Stomach (tissue), 9 donors: ENCODE measurements around the gene GNAO1. TPM values are rescaled to one million over a fixed set of nuclear protein-coding genes. Genes with fewer than 3 reads are reported as not detected.
A peak's percentile ranks its signal among the peaks of the same experiment; 100 is the strongest.

Experiments used
- DNase-seq, 2 donors: peaks; one replicate each; pipeline versions ENCODE4 v3.0.0 to v3.0.0-alpha.2; 2013 to 2019
- H3K27ac ChIP-seq, 5 donors: fragments of 200-600 bp in 4 of 5; sonication (generic) in 4 of 5; one replicate each; pipeline ENCODE4 v1.5.1; 2013 to 2019; ENCODE audit warnings: mild to moderate bottlenecking in 1 of 5, moderate library complexity in 1 of 5
- H3K27me3 ChIP-seq, 3 donors: fragments of 200-600 bp; sonication (generic); one replicate each; pipeline ENCODE4 v1.5.1; 2017 to 2019; ENCODE audit warnings: mixed run types in 1 of 3
- H3K36me3 ChIP-seq, 4 donors: fragments of 200-600 bp; sonication (generic); 1 replicate in 3 of 4; 2 replicates in 1 of 4; pipeline ENCODE4 v1.5.1; 2016 to 2019
- H3K4me1 ChIP-seq, 4 donors: fragments of 200-600 bp; sonication (generic); one replicate each; pipeline ENCODE4 v1.5.1; 2016 to 2019
- H3K4me3 ChIP-seq, 4 donors: fragments of 200-600 bp; sonication (generic) in 3 of 4; one replicate each; pipeline ENCODE4 v1.5.1; 2016 to 2019; ENCODE audit warnings: mild to moderate bottlenecking in 1 of 4
- H3K9me3 ChIP-seq, 4 donors: fragments of 200-600 bp; sonication (generic); one replicate each; pipeline ENCODE4 v1.5.1; 2016 to 2019
- CTCF ChIP-seq, 7 experiments: fragments of 450-650 bp in 4 of 7; fragments of 200-600 bp in 3 of 7; sonication (generic) in 3 of 7; IDR thresholded peaks; one replicate each; pipeline ENCODE4 v1.5.1; 2016 to 2019; ENCODE audit warnings: antibody characterized with exemption in 7 of 7, control low read depth in 2 of 7, mild to moderate bottlenecking in 1 of 7
- EP300 ChIP-seq: sonication (generic); formaldehyde crosslinking; IDR thresholded peaks from one replicate; pipeline ENCODE4 v1.6.1; 2017; ENCODE audit warnings: antibody characterized with exemption
- POLR2A ChIP-seq, 4 donors: fragments of 450-650 bp; IDR thresholded peaks; one replicate each; pipeline ENCODE4 v1.6.1; 2016; ENCODE audit warnings: antibody characterized with exemption in 4 of 4, control low read depth in 2 of 4, mild to moderate bottlenecking in 1 of 4, moderate library complexity in 1 of 4
- POLR2AphosphoS5 ChIP-seq, 3 donors: sonication (generic); formaldehyde crosslinking; IDR thresholded peaks; one replicate each; pipeline ENCODE4 v1.6.1; 2016; ENCODE audit warnings: antibody characterized with exemption in 3 of 3
- WGBS, 5 donors: extraction: QIAGEN DNeasy Blood & Tissue Kit in 3 of 5; methylation state at CpG; one replicate each; pipeline versions ENCODE4 v1.1.5 to v1.1.7; 2013 to 2018; 5-methylcytosine and 5-hydroxymethylcytosine counted together
- intact Hi-C: fragments of 100-400 bp; cut with DNase I; formaldehyde crosslinking; loops from one replicate; pipeline ENCODE4 v1.15.1; 2023; ENCODE audit warnings: low total_unique reads
- polyA plus RNA-seq, 3 donors: library from polyadenylated mRNA; stranded (reverse); fragments of 200-250 nt; gene quantifications; one replicate each; pipeline ENCODE4 v1.2.3, GENCODE V29; 2013
- total RNA-seq, 5 donors: library from RNA; depleted of rRNA; stranded (reverse); fragments of >200 nt; gene quantifications; one replicate each; pipeline versions ENCODE4 v1.1.0 to v1.2.3, GENCODE V29; 2014 to 2016
- donor health status: healthy with polysubstance abuse.
- donor health status: Bipolar disorder and iron deficiency.
- donor health status: healthy.

The GNAO1 gene
- total and polyA plus RNA-seq, 8 donors: 2.3 to 42.0 (median 4.7) TPM

- Histone ChIP-seq H3K36me3 (no peaks in the 10 kb centered on the region), H3K27ac (peak overlapping the region in 3 of 5 donors; percentile 32 to 90 (median 34)), H3K4me1 (peaks cover 0 to 46% (median 25%) of the 10 kb centered on the region in 4 donors), H3K4me3 (peak overlapping the region in 1 of 4 donors; percentile 11), H3K9me3 (no peaks in the 10 kb centered on the region), H3K27me3 (no peaks in the 10 kb centered on the region)
- no peak for DNase-seq
- intact Hi-C loops: no loop called here
- 77 to 86% (median 83%) methylated on average over 17 of the region's 17 CpGs for WGBS, 5 donors
- TF ChIP-seq CTCF (IDR thresholded peaks at IDR 0.05) (no peak), POLR2A (IDR thresholded peaks at IDR 0.05) (no peak), EP300 (no peak), POLR2AphosphoS5 (IDR thresholded peaks at IDR 0.05) (no peak)
Measured at GRCh38 chr16:56266641-56267607, 75.6 kb downstream of the GNAO1 start.

GRCh38 chr16:56267888-56268287, 76.6 kb downstream of the GNAO1 start:
- no peak overlapping the region for H3K4me3 ChIP-seq
- intact Hi-C loops: no loop called here
- H3K4me1 ChIP-seq: peaks cover 0 to 37% (median 23%) of the 10 kb centered on the region in 4 donors
- no peak for TF ChIP-seq POLR2AphosphoS5 (IDR thresholded peaks at IDR 0.05)
- TF ChIP-seq POLR2A (IDR thresholded peaks at IDR 0.05): no peak
- TF ChIP-seq CTCF (IDR thresholded peaks at IDR 0.05): no peak
- no peak for TF ChIP-seq EP300
- no peaks in the 10 kb centered on the region for H3K27me3 ChIP-seq
- no peak for DNase-seq
- H3K36me3 ChIP-seq: no peaks in the 10 kb centered on the region
- H3K9me3 ChIP-seq: no peaks in the 10 kb centered on the region
- 63 to 83% (median 70%) methylated on average over 2 of the region's 2 CpGs for WGBS, 5 donors
- H3K27ac ChIP-seq: peak overlapping the region in 3 of 5 donors; percentile 84 to 90 (median 86)

- no peaks in the 10 kb centered on the region for H3K9me3 ChIP-seq
- H3K27ac ChIP-seq: peak overlapping the region in 4 of 5 donors; percentile 71 to 90 (median 85)
- no peak for DNase-seq
- H3K36me3 ChIP-seq: no peaks in the 10 kb centered on the region
- peaks cover 0 to 28% (median 17%) of the 10 kb centered on the region in 4 donors for H3K4me1 ChIP-seq
- TF ChIP-seq EP300 (no peak), POLR2A (IDR thresholded peaks at IDR 0.05) (no peak), CTCF (IDR thresholded peaks at IDR 0.05) (no peak)
- intact Hi-C loops: no loop called here
- peak overlapping the region in 1 of 4 donors; percentile 20 for H3K4me3 ChIP-seq
- WGBS, 5 donors: 65 to 85% (median 85%) methylated on average over 8 of the region's 8 CpGs
- no peaks in the 10 kb centered on the region for H3K27me3 ChIP-seq
Measured at GRCh38 chr16:56268799-56269198, 77.5 kb downstream of the GNAO1 start.

GRCh38 chr16:56269281-56269680, 78.0 kb downstream of the GNAO1 start:
- H3K4me3 ChIP-seq: peak overlapping the region in 1 of 4 donors; percentile 20

More at GRCh38 chr16:56269281-56269680, 78.0 kb downstream of the GNAO1 start:
- Histone ChIP-seq H3K9me3 (no peaks in the 10 kb centered on the region), H3K27me3 (no peaks in the 10 kb centered on the region), H3K4me1 (peaks cover 0 to 23% (median 12%) of the 10 kb centered on the region in 4 donors), H3K36me3 (no peaks in the 10 kb centered on the region), H3K27ac (peak overlapping the region; percentile 33 to 90 (median 84))
- intact Hi-C loops: no loop called here
- peak in 1 of 2 donors; percentile 39 for DNase-seq
- WGBS, 5 donors: 69 to 76% (median 70%) methylated on average over 13 of the region's 13 CpGs
- no peak for TF ChIP-seq EP300
- no peak for TF ChIP-seq POLR2A (IDR thresholded peaks at IDR 0.05)
- no peak for TF ChIP-seq CTCF (IDR thresholded peaks at IDR 0.05)
- TF ChIP-seq POLR2AphosphoS5 (IDR thresholded peaks at IDR 0.05): no peak
